Stimulated activated CD4-positive, alpha-beta T cell treated with anti-CD3 and anti-CD28 coated beads, Interleukin-1b, Interleukin-23, amount 100 ng/mL, for 1 hour (primary cell): ENCODE results near the gene TAF4.
"Not testable (repeated sequence)": the region's sequence is repeated elsewhere in the genome, so short reads cannot be mapped to it uniquely, and the experiment has no call there.

Experiments
- DNase-seq, 2 donors: peaks; one replicate each; pipeline ENCODE4 v3.0.0-alpha.2; 2020; ENCODE audit warnings: low read depth in 2 of 2

The TAF4 gene

DNA sequence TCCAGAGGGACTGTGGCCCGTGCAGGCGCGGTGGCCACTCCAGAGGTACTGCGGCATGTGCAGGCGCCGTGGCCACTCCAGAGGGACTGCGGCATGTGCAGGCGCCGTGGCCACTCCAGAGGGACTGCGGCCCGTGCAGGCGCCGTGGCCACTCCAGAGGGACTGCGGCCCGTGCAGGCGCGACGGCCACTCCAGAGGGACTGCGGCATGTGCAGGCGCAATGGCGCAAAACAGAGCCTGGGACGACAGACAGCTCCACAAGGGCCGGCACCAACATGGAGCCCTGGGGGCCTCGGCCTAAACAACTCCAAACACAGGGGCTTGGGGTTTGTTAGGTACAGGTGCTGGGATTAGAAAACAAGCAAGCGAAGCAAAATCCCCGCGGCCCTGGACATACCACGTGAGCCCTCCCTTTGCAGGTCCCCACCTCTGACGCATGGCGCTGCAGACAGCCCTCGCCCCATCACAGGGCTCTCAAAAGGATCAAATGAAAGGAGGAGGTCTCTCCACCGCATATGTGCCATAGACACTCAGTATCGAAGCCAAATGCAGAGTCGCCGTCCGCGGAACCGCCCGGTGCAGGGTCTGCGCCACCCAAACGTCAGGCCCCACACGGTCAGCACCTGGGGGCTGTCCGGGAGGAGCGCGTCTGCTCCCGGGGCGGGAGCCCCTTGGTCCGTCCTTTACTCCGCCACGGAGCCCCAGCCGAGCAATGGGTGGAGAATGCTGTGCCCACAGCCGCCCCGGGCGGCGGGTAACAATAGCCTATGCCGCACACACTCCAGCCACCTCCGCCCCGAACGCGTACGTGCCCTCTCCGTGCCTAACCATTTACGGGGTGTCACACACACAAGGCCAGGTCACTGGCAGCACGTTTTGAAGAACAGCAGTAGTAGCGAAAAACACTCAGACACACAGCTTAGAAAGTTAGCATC lies 85.7 kb downstream of the TAF4 start:
- no peak for DNase-seq

DNA sequence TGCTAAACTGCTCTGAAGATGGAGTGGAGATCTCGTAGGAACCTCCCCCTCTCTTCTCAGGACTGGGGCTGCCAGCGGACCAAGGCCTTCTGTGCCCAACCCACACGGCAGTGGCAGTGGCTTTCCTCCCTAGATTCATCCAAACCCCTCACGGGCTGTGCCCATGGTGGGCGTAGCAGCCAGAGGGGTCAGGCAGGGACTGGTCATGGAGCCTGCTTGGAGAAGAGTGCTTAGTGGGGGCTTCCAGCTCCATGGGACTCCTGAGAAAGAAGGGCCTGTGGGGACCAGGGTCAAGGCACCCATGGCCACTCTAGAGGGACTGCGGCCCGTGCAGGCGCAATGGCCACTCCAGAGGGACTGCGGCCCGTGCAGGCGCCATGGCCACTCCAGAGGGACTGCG lies 86.6 kb downstream of the TAF4 start:
- no peak for DNase-seq

DNA sequence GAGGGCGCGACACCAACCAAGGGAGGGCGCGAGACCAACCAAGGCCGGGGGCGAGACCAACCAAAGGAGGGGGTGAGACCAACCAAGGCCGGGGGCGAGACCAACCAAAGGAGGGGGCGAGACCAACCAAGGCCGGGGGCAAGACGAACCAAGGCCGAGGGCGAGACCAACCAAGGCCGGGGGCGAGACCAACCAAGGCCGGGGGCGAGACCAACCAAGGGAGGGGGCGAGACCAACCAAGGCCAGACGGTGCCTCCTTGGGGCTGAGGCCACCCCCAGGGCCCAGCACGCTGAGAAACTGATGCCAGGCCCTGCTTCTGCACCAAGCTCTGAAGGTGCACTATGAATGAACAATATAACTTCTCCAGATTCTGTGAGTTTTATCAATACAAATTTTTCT lies 87.2 kb downstream of the TAF4 start:
- DNase-seq: no peak

DNA sequence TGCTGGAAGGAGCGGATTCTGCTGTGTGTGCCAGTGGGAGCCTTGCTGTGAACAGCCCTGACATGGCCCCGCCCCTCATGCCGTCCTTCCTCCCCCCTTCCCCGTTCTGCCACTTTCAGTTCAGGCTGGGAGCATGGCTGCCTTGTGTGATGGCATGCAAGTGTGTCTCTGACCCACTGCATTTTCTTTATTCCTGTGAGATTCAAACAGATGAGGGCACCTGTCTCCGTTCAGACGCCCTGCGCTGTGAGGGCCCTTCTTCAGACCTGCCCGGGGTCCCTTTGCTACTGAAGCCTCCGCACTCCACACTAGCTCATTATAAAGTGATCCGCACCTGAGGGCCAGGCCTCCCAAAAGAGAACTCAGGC lies 88.3 kb downstream of the TAF4 start:
- DNase-seq: no peak

DNA sequence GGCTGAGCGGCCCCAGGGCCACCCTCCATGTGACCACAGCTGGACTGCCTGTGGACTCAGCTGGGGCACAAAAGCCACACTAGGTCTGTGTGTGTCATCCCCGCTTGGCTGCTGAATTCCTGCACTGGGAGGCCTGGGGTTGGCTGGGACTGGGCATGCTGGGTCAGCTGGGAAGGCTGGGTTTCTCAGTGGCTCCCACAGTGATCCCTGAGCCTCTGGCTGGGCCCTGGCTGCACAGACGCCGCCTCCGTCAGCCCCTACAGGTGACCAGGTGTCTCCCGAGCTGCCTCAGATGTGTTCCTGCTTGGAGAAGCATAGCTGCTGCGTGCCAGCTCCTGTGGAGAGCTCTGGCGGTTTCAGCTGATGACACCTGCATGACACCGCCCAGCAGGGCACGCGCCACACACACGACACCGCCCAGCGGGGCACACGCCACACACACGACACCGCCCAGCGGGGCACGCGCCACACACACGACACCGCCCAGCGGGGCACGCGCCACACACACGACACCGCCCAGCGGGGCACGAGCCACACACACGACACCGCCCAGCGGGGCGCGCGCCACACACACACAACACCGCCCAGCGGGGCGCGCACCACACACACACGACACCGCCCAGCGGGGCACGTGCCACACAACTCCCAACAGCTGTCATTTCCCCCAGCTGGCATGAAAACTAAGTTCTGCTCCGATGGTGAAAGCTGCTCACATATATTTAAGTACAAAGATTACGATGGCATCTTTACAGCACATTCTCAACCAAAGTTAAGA lies 88.8 kb downstream of the TAF4 start:
- no peak for DNase-seq

DNA sequence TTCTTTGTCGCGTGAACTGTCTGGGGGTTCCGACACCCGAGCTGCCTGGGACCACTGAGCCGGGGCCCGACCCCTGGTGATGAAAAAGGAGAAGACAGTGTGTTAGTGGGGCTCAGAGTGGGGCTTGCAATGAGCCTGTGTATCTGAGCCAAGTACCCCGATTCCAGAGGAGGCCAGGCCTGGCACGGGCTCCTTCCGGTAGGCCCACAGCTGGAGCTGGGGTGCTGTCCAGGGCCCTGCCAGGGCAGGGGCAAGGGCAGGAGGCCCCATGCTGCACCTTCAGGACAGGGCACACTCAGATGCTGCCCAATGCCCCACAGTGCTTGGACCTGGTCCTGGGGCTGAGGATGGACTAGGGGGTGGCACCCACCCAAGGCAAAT lies 89.4 kb downstream of the TAF4 start:
- DNase-seq: no peak

DNA sequence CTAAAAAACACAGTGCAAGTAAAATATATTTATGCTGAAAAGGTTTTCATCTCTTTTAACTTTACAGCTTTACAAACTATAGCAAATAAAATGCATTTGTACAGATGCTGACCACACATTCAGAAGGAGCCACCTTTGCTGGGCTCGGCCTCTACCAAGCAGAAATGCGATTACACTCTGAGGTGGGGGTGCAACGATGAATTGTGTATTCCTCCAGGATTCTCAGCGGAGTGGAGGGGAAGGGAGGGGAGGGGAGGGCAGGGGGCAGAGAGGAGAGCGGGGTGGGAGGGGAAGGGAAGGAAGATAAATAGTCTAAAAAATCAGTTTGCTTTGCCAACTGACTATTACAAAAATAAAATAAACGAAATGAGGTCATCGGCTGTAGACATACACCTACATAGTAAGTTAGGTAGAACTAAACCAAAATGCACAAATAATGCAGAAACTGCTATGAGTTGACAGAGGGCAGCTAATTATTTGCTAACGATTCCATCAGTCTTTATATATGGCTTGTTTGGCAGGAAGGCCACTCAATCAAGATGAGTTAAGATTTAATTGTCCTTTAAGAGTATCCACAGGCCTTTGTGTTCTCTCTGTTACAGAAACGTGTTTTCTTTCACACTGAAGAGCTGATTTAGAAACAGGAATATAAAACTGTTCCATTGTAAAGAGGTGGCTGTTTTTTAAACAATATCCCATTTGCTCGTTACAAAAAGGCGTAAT lies 90.1 kb downstream of the TAF4 start:
- no peak for DNase-seq

DNA sequence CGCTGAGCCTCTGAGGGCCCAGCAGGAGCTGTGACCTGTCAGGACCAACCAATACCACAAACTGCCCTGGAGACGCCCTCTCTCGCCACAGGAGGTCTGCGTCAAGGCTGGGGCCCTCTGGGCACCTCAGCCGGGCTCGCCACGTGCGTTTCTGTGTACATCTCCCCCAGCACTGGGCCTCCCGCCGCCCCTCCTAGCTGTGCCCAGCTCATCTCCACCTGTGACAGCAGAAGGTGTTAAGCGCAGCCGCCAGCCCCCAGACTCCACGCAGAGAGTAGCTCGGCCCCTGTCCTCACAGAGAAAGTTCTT lies 91.4 kb downstream of the TAF4 start:
- DNase-seq: no peak

DNA sequence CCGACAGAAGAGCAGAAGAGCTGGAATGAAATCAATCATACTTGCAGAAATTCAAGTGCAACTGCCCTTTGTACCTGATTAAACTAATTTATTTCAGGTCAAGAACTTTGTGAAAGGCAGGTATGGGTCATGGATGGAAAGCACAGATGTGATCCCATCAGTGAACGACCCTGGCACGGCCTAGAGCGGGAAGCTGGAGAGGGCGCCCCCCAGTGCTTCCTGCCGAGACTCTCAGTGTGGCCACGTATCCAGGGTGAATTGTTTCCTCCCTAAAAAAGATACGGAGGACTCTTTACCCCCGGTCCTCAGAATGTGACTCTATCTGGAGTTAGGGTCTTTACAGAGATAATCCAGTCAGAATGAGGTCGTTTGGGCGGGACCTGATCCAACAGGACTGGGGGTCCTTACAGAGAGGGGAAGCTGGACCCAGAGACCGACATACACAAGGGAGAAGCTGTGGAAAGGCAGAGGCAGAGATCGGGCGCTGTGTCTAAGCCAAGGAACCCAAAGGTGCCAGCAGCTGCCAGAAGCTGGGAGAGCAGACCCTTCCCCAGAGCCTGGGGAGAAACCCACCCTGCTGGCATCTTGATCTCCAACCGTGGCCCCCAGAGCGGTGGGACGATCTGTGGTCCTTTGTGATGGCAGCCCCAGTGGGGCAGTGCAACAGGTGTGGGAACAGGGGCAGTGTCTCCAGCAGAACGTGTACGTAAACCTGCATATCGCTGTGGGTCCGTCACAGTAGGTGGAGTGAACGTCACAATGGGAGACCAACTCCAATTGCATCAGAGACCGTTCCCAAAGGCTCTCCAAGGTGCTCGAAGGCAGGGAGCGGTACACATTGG lies 91.9 kb downstream of the TAF4 start:
- DNase-seq: no peak

DNA sequence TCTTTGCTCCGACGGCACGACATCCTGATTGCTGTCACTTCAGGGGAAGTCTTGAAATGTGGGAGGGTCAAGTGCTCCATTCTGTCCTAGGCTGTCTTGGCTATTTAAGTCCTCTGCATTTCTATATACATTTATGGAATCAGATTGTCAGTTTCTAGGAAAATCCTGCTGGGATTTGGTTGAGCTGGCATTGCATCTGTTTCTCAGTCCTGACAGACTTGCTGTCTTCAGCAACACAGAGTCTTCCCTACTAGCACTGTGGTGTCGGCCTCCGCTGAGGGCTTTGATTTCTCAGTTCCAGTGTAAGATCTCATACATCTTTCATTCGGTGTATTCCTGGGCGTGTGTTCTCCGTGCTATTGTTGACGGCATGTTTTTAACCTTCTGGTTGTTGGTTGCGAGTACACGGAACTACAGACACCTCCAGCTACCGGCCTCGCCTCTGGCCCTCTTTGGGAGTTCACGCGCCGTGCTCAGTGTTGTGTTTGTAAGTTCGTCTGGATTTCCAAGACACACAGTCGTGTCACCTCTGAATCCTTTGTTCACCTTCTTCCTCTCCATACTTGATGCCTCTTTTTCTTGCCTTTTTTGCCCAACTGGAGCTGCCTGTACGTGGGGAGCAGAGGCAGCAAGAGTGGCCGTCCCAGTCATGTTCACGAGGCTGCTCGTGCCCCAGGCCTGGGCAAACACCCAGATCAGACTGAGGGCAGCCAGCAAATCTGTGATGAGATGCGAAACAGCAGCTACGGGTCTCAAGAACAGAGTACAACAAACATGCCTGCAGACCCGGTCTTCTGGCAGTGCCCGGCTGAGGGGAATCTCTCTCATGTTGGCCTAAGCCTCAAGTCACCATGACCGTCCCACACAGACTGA lies 92.8 kb downstream of the TAF4 start:
- no peak for DNase-seq

DNA sequence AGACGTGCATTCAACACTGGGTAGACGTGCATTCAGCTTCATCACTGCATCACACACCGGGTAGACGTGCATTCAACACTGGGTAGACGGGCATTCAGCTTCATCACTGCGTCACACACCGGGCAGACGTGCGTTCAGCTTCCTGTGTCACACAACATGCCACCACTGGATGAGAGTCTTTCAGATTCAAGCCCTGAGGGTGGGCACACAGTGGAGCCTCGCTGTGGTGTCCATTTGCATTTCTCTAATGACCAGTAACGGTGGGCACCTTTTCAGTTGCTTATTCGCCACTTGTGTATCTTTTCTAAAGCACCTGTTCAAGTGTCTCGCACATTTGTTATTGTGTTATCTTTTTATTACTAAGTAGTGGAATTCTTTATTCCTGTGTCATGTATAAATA lies 94.1 kb downstream of the TAF4 start:
- not testable (repeated sequence) for DNase-seq

DNA sequence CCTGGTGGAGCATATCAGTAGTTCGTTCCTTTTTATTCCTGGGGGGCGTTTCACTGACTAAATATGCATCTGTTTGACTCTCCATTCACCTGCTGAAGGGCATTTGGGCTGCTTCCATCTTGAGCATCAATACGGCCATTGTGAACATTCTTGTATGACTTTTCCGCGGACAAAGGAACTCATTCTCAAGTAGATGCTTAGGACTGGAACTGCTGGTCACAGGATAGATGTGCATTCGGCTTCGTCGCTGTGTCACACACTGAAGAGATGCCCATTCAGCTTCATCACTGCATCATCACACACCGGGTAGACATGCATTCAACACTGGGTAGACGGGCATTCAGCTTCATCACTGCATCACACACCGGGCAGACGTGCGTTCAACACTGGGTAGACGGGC lies 95.3 kb downstream of the TAF4 start:
- DNase-seq: no peak

DNA sequence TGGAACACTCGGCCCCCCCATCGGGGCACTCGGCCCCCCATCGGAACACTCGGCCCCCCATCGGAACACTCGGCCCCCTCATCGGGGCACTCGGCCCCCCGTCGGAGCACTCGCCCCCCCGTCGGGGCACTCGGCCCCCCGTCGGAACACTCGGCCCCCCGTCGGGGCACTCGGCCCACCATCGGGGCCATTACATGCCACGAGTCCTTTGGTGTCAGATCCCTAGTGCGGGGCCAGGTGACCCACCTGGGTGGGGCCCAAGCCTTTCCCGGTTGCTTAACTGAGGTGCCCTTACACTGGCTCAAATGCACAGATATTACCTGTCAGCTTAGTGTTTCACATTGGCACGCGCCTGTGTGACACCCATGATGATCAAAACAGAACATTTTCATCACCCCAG lies 95.9 kb downstream of the TAF4 start:
- DNase-seq: no peak

DNA sequence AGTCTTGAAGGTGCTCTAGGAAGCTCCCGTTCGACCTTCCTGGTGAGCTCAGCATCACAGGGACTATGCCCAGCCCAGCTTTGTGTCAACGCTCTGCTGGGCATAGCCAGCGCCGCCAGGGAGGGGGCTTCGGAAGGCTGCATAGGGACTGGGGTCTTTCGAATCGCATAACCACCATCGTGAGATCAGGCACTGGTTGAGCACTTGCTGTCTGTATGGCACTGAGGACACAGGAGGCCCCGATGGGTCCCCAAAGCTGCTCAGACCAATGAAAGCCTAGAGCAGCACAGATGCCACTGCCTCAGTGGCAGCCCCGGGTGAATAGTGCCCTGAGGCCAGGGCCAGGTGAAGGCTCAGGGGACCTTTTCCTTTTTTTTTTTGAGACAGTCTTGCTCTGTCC lies 96.7 kb downstream of the TAF4 start:
- no peak for DNase-seq

DNA sequence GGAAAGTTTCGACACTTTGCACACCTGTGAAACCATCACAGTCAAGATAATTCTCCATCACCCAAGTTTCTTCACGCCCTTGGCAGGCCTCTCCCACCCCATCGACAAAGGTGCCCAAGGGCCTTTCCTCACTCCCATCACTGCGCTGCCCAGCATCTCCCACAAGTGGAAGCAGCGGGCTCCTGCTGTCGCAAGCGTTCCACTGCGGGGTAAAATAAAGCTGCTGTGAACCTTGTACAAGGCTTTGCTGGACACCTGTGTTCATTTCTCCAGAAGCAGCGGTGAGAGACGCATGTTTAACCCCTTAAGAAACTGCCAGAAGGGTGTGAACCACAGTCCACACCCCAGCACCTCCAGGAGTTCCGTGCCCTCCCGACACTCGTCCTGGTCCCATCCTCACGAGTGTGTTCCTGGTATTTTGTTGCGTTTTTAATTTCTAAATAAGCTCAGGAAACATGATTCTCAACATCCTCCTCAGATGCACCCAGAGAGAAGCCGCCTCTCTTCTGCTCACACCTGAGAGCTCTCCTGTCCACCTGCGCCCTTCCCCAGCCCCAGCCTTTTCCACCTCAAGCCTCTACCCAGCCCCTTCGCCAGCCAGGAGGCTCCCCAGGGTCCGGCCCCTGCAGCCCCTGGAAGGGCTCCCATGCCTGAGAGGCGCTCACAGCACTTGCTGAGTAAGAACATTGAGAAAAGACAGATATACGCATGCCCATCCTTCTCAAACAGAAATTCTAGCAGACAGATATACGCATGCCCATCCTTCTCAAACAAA lies 97.5 kb downstream of the TAF4 start:
- DNase-seq: no peak

DNA sequence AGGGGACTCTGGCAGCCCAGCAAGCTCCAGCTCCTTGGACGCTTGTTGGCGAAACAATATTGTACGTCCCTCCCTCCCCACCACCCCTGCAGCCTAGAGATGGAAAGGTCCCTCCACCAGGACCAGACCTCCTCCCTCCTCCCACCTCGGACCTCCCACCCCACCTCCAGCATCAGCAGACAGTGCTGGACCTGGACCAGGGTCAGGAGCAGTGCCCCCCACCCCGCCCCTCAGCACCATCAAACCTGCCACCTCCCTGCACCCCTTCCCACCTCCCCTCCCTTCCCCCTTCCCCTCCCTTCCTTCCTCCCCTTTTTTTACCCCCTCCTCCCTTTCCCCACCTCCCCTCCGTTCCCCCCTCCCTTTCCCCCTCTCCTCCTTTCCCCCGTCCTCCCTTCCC lies 98.4 kb downstream of the TAF4 start:
- no peak for DNase-seq

DNA sequence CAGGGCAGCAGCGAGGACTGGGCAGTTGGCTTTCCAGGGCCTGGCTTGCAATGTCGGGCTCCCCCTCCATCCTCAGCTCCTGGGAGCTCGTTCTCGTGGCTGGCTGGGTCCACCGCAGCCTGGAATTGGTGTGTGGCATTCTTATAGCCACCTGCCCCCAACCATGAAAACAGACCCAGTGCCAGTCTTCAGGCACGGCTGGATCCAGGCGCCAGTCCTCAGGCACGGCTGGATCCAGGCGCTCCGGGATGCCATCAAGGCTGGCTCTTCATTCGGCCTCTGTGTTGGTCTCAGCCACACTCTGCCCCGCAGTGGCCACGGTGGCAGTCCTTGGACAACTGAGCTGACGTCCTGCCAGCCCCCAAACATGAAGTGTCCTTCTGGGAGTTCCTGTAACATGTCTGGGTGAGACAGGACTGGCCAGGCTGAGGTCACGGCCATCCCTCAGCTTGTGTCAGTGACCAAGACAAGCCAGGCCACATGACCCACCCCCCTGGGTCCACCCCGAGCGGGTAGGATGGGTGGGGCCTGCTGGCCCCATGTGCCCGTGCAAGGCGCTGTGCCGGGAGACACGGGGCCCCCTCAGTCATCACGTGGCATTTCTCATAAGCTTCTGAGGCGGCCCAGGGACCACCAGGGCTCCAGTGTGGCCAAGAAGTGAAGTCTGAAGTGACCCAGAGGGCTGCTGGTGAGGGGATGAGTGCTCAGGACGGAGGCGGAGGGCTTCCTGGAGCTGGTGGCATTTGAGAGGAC lies 99.0 kb downstream of the TAF4 start:
- no peak for DNase-seq

DNA sequence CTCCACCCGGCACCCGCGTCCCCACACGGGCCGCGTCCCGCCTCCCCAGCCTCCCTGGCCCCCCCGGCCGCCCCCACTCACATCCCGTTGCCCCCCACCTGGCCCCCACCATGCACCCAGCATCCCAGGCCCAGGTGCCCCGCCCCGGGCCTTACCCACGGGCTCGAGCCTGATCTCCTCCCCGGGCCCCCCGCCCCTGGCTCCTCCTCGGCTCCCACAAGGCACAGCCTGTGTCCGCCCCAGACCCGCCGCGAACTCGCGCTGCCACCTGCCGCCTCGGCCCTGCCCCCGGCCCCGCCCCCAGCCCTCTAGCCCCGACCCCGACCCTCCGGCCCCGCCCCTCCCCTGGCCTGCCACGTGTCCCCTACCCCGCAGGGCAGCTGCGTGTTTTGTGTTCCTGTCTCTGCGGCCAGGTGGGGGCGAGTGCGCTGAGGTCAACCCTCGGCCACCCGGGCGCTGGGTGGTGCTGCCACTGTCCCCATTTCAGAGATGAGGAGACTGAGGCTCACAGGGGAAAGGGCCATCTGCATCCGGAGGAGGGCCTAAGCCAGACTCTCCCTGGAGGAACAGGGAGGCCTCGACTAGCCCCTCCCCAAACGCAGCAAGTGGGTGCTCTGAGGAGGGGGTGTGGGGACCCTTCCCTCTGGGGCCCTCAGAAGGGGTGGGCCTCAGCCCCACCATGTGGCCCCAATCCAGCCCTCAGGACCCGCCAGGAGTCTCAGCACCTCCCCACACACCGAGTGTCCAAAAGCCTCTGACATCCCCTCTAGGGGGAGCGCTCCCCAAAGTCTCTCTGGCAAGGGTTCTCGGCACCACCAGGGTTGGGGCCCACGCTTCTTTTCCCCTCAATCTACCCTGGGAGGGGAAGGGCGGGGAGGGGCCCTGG lies 99.8 kb downstream of the TAF4 start:
- no peak for DNase-seq
